ENCODE results near the gene SUPT7L. TPM values are rescaled to one million over a fixed set of nuclear protein-coding genes. Genes with fewer than 3 reads are reported as not detected.

SUPT7L gene
- 10 to 100 TPM; 30.8 to 32.2 TPM for total RNA-seq
- polyA plus RNA-seq (ENCODE audit: insufficient read length in 6 of 6) = 10 to 100 TPM; 51.6 to 62.5 (median 58.1) TPM
- long read RNA-seq, donor 1, full-length matches to known transcripts = 11 of 121 reads
- long read RNA-seq, donor 1, partial matches to known transcripts = 100 of 121 reads
- long read RNA-seq, donor 1, other reads (novel, unspliced or antisense) = 10 of 121 reads
- long read RNA-seq, donor 2, full-length matches to known transcripts = 8 of 72 reads
- long read RNA-seq, donor 2, partial matches to known transcripts = 64 of 72 reads
- long read RNA-seq, donor 2, other reads (novel, unspliced or antisense) = 0 of 72 reads
- long read RNA-seq, donor 3, full-length matches to known transcripts = 4 of 16 reads
- long read RNA-seq, donor 3, partial matches to known transcripts = 12 of 16 reads
- long read RNA-seq, donor 3, other reads (novel, unspliced or antisense) = 0 of 16 reads
- long read RNA-seq, donor 4, full-length matches to known transcripts = 5 of 13 reads
- long read RNA-seq, donor 4, partial matches to known transcripts = 3 of 13 reads
- long read RNA-seq, donor 4, other reads (novel, unspliced or antisense) = 5 of 13 reads
- long read RNA-seq, donor 5, full-length matches to known transcripts = 8 of 82 reads
- long read RNA-seq, donor 5, partial matches to known transcripts = 74 of 82 reads
- long read RNA-seq, donor 5, other reads (novel, unspliced or antisense) = 0 of 82 reads
- long read RNA-seq, donor 6, full-length matches to known transcripts = 3 of 42 reads
- long read RNA-seq, donor 6, partial matches to known transcripts = 39 of 42 reads
- long read RNA-seq, donor 6, other reads (novel, unspliced or antisense) = 0 of 42 reads
- long read RNA-seq, donor 7, full-length matches to known transcripts = 5 of 27 reads
- long read RNA-seq, donor 7, partial matches to known transcripts = 12 of 27 reads
- long read RNA-seq, donor 7, other reads (novel, unspliced or antisense) = 10 of 27 reads
- long read RNA-seq, donor 8, full-length matches to known transcripts = 3 of 47 reads
- long read RNA-seq, donor 8, partial matches to known transcripts = 38 of 47 reads
- long read RNA-seq, donor 8, other reads (novel, unspliced or antisense) = 6 of 47 reads
- long read RNA-seq, donor 9 = 0 reads
- long read RNA-seq, donor 10, full-length matches to known transcripts = 21 of 28 reads
- long read RNA-seq, donor 10, partial matches to known transcripts = 1 of 28 reads
- long read RNA-seq, donor 10, other reads (novel, unspliced or antisense) = 6 of 28 reads
- long read RNA-seq, donor 11, full-length matches to known transcripts = 10 of 106 reads
- long read RNA-seq, donor 11, partial matches to known transcripts = 90 of 106 reads
- long read RNA-seq, donor 11, other reads (novel, unspliced or antisense) = 6 of 106 reads
- long read RNA-seq, donor 12, full-length matches to known transcripts = 4 of 89 reads
- long read RNA-seq, donor 12, partial matches to known transcripts = 62 of 89 reads
- long read RNA-seq, donor 12, other reads (novel, unspliced or antisense) = 23 of 89 reads

GRCh38 chr2:27663285-27664153 lies at the start of gene SUPT7L, which contains the start of gene SLC4A1AP:
Gene SUPT7L (minus strand): TSS chr2:27663614. CDS start chr2:27662192, 1,422 bp downstream.
Gene SLC4A1AP (plus strand): TSS chr2:27663889. CDS start chr2:27663915, 26 bp downstream.
- intact Hi-C loops (cut with DNase I) = no loop called here
- Histone ChIP-seq H3K27ac (peak within 1 kb of the TSS; percentile 83 to 95), H3K36me3 (peaks cover 8 to 51% of the 10 kb centered on the region in 2 donors), H3K4me1 (peaks cover 13 to 61% of the 10 kb centered on the region in 2 donors), H3K9me3 (no peaks in the 10 kb centered on the region), H3K27me3 (no peaks in the 10 kb centered on the region), H3K4me3 (peak within 1 kb of the TSS; percentile 79 to 95)
- TF ChIP-seq CTCF (IDR thresholded peaks at IDR 0.05) = no peak
- DNase-seq (peak; percentile 82 to 93 (median 87)), ATAC-seq (peak; percentile 94)

- no peaks in the 10 kb centered on the region for H3K9me3 ChIP-seq
- H3K27me3 ChIP-seq = peaks cover 0 to 34% of the 10 kb centered on the region in 2 donors
- DNase-seq (no peak), ATAC-seq (no peak)
- H3K27ac ChIP-seq = no peak overlapping the region
- intact Hi-C loops (cut with DNase I) = no loop called here
- H3K36me3 ChIP-seq = no peaks in the 10 kb centered on the region
- H3K4me3 ChIP-seq = no peak overlapping the region
- peaks cover 16 to 30% of the 10 kb centered on the region in 2 donors for H3K4me1 ChIP-seq
- no peak for TF ChIP-seq CTCF (IDR thresholded peaks at IDR 0.05)
Measured at GRCh38 chr2:27713201-27713600, 49.8 kb upstream of the SUPT7L start.

- DNase-seq (no peak), ATAC-seq (no peak)
- Histone ChIP-seq H3K9me3 (no peaks in the 10 kb centered on the region), H3K27ac (no peak overlapping the region), H3K4me3 (no peak overlapping the region), H3K27me3 (peaks cover 0 to 28% of the 10 kb centered on the region in 2 donors), H3K4me1 (peaks cover 16 to 37% of the 10 kb centered on the region in 2 donors), H3K36me3 (no peaks in the 10 kb centered on the region)
- intact Hi-C loops (cut with DNase I) = no loop called here
- TF ChIP-seq CTCF (IDR thresholded peaks at IDR 0.05) = no peak
Measured at GRCh38 chr2:27712522-27712921, 49.1 kb upstream of the SUPT7L start.

GRCh38 chr2:27711804-27712203 lies 48.4 kb upstream of the SUPT7L start:
- intact Hi-C loops (cut with DNase I) = no loop called here

More at GRCh38 chr2:27711804-27712203, 48.4 kb upstream of the SUPT7L start:
- Histone ChIP-seq H3K27me3 (peaks cover 0 to 21% of the 10 kb centered on the region in 2 donors), H3K36me3 (no peaks in the 10 kb centered on the region), H3K27ac (peak overlapping the region in 1 of 2 donors; percentile 22), H3K4me3 (no peak overlapping the region), H3K4me1 (peaks cover 18 to 40% of the 10 kb centered on the region in 2 donors), H3K9me3 (no peaks in the 10 kb centered on the region)
- TF ChIP-seq CTCF (IDR thresholded peaks at IDR 0.05) = no peak
- DNase-seq = no peak
- ATAC-seq = peak; percentile 76

Measured in left lung (tissue), 14 donors.